HG03159 (cell line): ENCODE measurements around the gene PLD2.
"Not testable (repeated sequence)": the region's sequence is repeated elsewhere in the genome, so short reads cannot be mapped to it uniquely, and the experiment has no call there.

ENCODE experiments used
- ATAC-seq: cut with Tn5 transposase; IDR thresholded peaks from one replicate; pipeline ENCODE4 v1.9.1; 2021; ENCODE audit warnings: mild to moderate bottlenecking, moderate library complexity; ENCODE audit not compliant: unreplicated experiment

Gene PLD2

DNA sequence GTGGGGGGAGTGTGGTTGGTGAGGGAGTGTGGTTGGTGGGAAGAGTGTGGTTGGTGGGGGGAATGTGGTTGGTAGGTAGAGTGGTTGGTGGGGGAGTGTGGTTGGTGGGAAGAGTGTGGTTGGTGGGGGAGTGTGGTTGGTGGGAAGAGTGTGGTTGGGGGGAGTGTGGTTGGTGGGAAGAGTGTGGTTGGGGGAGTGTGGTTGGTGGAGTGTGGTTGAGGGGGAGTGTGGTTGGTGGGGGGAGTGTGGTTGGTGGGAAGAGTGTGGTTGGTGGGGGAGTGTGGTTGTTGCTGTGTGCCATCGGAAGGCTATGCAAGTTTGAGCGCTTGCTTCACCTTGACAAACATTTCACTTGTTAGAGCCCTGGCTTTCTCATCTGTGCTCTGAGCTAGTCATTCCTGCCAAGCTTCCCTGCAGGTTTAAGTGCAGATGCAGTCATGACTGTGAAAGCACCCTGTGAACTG, 46.3 kb downstream of the PLD2 start:
- ATAC-seq = no peak

GRCh38 chr17:4854111-4854681, 47.2 kb downstream of the PLD2 start:
- ATAC-seq = no peak

DNA sequence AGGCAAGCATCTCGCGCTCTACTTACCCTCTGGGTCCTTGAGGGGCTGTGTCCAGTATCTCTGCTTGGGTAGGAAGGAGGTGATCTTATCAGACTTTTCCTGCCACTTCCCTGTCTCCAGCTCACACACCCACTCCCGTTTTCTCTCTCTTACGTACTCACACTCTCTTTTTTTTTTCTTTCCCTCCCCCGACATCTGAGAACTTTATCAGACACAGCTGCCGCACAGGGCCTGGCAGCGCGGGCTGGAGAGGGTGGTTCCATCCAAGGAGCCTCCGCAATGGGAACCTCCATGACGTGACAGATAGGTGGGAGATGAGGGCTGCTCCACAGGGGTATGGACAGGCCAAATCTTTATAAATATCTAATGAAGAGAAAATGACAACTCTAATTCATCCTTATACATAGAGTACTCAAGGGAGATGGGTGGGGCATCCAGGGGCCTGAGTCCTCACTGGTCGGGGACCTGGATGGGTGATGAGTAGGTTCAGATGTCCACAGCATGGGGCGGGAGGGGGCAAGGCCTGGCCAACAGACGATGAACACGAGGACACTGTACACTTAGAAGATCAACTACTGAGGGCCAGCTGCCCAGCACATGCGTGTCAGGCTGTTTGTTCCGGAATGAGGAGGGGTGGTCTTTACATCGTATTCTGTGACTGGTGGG, 49.5 kb downstream of the PLD2 start:
- ATAC-seq = no peak

- ATAC-seq = no peak
These were observed 50.0 kb downstream of the PLD2 start for GRCh38 chr17:4856937-4857314.

DNA sequence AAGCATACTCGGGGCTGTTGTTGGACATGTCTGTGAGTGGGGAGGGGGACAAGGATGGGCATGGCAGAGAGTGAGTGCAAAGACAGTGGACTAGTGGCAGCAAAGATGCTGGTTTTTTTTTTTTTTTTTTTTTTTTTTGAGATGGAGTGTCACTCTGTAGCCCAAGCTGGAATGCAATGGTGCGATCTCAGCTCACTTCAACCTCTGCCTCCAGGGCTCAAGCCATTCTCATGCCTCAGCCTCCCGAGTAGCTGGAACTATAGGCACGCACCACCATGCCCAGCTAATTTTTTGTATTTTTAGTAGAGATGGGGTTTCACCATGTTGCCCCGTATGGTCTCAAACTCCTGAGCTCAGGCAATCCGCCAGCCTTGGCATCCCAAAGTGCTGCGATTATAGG, 50.4 kb downstream of the PLD2 start:
- ATAC-seq = not testable (repeated sequence)

GRCh38 chr17:4858068-4858881, 51.3 kb downstream of the PLD2 start:
- ATAC-seq = no peak

DNA sequence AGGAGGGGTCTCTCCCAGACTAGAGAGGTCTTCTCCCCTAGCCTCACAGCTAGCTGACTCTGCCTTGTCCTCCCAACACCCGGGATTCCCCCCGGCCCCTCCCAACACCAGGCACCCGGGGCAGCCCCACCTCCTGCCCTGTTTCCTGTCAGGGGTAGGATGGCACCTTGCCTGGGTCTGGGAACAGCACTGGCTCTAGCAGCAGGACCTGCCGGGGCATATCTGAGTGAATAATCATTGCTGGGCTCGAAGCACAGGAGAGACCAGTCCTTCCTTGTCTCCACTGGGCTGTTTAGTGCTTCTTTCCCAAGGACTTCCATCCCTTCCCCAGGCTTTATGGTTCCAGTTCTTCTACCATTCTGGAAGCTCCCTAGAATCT, 51.9 kb downstream of the PLD2 start:
- no peak for ATAC-seq

DNA sequence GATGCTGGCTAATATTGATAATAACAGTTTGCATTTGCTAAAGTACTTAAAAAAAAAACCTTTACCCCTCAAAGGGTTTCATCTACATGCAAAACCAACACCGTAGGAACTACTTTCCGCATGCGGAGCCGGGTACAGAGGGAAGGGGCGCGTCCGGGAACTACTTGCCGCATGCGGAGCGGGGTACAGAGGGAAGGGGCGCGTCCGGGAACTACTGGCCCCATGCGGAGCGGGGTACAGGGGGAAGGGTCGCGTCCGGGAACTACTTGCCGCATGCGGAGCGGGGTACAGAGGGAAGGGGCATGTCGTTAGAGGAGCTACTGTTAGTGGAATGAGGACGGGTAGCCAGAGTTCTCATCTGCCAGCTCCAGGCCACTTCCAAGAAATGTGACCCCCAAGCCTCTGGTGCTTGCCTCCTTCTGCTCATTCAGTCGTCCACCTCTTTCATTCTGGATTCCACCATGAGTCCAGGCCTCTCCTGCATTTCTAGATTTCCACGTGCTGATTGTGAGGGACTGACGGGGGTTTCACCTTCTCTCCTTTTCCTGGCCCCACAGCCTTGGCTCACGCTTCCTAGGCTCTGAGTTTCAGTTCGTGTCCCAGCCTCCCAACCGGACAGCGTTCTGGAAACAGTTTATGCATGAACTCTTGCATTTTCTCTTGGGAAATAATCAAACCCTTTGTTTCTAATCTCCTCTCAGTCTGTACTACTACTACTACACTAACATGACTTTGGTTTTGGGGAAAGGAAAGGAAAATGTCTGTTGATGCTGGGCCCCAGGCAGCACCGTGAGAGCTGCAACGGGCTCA, 53.1 kb downstream of the PLD2 start:
- no peak for ATAC-seq

DNA sequence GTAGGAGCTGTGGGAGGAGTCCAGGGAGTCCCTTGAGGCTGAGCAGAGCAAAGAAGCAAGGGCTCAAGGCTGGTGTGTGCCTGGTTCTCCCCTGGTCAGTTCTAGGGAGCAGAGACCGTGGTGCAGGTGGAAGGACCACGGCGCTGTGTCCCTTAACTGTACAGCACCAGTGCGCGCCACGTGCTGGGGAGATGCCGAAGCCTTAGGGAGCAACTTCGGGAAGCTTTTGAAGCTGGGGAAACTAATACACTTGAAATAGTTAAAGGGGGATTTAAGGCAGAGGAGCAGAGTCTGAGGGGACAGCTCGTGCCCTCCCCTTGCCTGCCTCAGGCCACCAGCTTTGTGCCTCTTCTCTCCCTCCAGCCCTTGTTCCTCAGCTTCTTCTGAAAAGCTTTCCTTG, 53.7 kb downstream of the PLD2 start:
- no peak for ATAC-seq

DNA sequence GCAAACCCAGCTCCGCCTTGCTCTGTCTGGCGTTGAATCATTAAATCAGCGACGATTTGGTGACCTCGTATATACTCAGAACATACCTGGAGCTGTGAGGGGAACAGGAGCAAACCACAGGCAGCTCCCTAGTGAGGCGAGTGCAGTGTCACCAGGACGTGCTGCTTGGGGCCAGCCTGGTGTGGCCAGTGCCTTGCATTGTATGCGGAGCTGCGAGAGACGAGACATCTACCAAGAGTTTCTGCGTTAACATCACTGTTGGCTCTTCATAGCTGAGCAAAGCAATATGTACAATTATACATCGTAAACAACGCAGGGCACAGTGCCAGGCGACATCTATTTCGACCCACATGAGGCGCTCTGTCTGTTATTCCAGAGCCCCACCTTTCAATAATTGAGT, 54.1 kb downstream of the PLD2 start:
- no peak for ATAC-seq

- no peak for ATAC-seq
These were observed 55.8 kb downstream of the PLD2 start for GRCh38 chr17:4862720-4863119.

DNA sequence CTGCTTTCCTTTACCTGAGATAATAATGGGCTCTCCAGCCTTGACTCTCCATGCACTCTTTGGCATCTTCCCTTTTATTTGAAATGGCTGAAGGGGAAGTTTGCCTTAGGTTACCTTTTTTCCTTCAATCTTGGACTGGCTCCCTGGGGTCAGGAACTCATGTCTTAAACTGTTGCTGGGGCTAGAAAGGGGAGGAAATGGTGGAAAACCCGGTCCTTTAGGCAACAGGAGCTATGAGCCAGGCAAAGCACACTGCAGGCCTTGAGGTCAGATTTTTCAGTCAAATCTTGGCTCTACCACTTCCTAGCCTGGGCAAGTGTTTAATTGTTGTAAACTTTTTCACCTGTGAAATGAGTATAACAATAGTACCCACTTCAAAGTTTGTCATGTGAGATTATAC, 56.4 kb downstream of the PLD2 start:
- ATAC-seq = no peak

DNA sequence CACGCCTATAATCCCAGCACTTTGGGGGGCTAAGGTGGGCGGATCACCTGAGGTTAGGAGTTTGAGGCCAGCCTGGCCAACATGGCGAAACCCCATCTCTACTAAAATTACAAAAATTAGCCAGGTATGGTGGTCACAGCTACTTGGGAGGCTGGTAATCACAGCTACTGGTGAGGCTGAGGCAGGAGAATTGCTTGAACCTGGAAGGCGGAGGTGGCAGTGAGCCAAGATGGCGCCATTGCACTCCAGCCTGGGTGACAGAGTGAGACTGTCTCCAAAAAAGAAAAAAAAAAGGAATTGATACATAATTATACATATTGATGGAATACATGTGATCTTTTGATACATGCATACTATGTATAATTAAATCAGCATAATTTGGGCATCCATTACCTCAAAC, 60.6 kb downstream of the PLD2 start:
- not testable (repeated sequence) for ATAC-seq

DNA sequence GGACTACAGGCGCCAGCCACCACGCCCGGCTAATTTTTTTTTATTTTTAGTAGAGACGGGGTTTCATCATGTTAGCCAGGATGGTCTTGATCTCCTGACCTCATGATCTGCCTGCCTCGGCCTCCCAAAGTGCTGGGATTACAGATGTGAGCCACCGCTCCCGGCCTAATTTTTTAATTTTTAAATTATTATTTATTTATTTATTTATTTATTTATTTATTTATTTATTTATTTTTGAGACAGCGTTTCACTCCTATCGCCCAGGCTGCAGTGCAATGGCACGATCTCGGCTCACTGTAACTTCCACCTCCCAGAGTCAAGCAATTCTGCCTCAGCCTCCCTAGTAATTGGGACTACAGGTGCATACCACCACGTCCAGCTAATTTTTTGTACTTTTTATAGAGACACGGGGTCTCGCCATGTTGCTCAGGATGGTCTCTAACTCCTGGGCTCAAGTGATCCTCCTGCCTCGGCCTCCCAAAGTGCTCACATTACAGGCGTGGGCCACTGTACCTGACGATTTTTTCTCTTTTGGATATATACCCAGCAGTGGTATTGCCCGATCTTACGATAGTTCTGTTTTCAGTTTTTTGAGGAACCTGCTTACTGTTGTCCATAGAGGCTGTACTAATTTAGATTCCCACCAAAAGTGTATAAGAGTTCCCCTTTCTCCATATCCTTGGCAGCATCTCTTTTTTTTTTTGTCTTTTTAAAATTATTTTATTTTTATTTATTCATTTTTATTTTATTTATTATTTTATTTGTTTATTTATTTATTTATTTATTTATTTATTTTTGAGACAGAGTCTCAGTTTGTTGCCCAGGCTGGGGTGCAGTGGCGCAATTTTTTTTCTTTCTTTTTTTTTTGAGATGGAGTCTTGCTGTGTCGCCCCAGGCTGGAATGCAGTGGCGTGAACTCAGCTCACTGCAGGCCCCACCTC, 62.4 kb downstream of the PLD2 start:
- ATAC-seq = not testable (repeated sequence)

GRCh38 chr17:4870855-4871254, 63.9 kb downstream of the PLD2 start:
- no peak for ATAC-seq

GRCh38 chr17:4872786-4873185, 65.8 kb downstream of the PLD2 start:
- ATAC-seq = no peak
